Head of caudate nucleus (tissue), 42 donors: ENCODE measurements around the gene TRIM67.
"Not testable (repeated sequence)": the region's sequence is repeated elsewhere in the genome, so short reads cannot be mapped to it uniquely, and the experiment has no call there.

Source experiments
- DNase-seq, 42 donors: peaks; one replicate each; pipeline versions ENCODE4 v3.0.0 to v3.0.0-alpha.2; 2020 to 2021; ENCODE audit warnings: mixed read lengths in 7 of 42
- intact Hi-C: fragments of 100-400 bp; cut with DNase I; formaldehyde crosslinking; loops from one replicate; pipeline ENCODE4 v1.15.0; 2022

The TRIM67 gene

DNA sequence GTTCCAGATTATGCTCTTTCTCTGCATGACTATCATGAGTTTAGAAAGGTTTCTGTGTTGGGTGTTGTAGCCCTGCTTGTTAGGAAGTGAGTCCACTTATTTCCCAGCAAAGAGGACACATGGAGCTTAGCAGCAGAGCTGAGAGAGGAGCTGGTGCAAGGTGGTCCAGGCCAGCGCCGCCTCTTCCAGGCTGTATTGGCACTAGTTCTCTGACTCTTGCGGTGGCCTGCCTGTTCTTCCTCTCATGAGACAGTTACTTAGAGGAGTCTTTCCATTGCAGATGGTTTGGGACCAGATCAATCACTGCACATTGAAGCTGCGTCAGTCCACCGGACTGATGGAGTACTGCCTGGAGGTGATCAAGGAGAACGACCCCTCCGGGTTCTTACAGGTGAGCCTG, 38.0 kb downstream of the TRIM67 start:
- intact Hi-C loops, result no loop called here
- DNase-seq, result no peak

DNA sequence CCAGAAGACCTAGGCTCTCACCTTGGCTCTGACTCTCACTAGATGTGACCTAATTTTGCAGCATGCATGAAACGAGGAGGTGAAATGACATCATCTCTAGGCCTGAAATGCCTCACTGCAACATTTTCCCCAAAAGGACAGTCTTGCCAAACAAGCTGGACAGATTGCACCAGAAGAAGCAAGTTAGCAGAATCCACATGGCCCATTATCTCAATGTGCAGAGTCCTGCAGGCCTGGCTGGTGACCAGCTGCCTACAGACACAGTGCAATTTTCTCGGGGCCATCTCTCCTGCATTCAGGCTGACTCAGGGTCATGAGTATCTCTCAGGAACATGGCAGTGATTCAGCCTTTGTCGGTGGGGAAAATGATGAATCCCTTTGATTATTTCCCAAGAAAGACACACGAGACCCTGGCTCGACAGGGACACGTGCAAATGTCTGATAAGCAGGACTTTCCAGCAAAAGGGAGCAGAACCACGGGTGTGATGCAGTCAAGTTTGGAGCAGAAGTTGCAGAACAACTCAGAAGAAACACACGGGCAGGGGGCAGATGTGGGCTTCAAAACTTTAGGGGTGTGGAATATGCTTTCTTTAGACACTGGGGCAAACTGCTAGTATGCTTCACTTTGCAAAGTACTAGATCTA, 38.7 kb downstream of the TRIM67 start:
- DNase-seq, result no peak
- intact Hi-C loops, result no loop called here

DNA sequence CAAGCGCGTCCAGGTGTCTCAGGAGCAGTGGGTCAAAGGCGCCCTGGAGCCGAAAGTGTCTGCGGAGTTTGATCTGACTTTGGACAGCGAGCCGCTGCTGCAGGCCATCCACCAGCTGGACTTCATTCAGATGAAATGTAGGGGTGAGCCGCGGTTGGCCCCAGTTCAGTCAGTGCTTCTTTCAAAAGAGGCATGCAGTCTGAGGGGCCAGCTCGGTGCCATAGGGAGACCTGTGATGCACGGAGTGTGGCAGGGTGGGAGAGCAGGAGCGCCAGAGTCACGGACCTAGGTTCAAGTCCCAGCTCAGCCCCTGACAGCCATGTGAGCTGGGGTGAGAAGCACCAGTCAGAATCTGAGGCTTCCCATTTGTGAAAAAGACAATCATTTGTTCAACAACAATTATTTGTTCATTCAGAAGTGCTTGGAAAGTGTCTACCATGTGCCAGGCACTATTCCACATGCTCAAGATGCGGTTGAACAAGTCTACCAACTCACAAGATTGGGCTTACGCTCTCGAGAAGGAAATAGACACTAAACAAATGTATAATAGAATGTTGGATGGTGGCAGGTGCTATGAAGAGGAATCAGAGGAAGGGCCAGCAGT, 39.6 kb downstream of the TRIM67 start:
- DNase-seq, result no peak
- intact Hi-C loops, result no loop called here

DNA sequence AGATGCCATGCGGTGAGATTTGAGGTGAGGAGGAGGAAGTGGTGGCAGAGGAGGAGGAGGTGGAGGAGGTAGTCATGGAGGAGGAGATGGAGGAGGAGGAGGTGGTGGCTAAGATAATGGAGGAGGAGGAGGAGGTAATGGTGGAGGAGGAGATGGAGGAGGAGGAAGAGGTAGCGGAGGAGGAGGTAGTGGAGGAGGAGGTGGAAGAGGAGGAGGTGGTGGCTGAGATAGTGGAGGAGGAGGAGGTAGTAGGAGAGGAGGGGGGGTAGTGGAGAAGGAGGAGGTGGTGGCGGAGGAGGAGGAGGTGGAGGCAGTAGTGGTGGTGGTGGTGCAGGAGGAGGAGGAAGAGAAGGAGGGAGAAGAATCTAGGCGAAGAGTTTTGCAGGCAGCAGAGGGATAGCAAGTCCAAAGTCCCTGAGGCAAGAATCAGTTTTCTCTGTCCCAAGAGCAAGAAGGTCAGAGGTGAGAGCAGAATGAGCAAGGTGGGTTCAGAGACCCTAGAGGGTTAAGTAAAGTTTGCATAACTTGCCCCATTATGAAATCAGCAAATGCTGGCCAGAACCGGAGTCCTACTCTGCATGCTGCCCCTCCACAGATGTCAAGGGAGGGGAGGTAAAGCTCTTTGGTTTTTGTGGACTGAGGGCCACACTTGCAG, 40.2 kb downstream of the TRIM67 start:
- DNase-seq, result no peak
- intact Hi-C loops, result no loop called here

DNA sequence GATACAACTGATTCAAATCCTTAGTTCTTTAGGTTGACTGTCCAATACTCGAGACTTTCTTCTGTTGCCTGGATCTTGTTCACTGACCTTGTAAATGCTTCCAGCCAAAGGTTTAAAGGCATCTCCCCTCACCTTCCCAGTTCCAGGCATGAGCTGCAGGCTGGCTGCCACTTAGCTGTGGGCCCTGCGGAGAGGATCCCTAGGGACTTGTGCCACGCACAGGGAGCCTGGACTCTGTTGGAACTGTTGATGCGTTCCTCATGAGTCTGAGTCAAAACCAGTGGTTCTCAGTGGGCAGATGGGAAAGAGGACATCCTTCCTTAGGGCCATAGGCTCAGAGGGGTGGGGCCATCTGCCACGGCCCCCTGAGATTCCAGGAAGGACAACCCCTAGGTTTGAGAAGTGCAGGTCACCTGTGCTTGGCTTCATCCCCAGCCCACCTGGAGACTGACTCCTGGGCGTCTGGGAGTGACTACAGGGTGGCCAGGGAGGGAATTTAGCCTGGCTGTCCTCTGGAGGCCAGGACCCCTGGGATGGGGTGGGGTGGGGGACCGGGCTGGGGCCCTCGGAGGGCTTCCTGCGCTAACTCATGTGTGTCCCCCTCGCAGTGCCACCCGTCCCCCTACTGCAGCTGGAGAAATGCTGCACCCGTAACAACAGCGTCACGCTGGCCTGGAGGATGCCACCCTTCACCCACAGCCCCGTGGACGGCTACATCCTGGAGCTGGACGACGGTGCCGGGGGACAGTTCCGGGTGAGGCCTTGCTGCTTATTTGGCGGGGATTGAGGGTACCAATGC, 41.6 kb downstream of the TRIM67 start:
- intact Hi-C loops, result no loop called here
- DNase-seq, result no peak

DNA sequence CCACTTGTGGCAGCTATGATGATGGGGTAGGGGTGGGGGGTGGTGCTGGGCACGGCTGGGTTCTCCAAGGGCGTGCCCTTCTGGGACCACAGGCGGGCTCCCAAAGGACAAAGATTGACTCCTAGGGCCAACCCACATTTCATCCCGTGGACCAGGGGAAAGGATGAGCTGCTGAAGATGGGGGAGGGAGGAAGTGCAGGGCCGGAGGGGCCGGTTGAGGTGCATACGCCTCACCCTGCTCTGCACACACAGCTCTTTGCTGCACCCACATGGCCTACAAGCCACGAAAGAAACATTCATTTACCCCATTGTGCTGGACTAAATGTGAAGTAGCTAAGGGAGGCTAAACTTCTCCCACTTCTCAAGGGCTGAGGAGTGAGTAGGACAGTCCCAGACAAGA, 45.0 kb downstream of the TRIM67 start:
- DNase-seq, result peak in 1 of 42 donors; percentile 47
- intact Hi-C loops, result no loop called here

DNA sequence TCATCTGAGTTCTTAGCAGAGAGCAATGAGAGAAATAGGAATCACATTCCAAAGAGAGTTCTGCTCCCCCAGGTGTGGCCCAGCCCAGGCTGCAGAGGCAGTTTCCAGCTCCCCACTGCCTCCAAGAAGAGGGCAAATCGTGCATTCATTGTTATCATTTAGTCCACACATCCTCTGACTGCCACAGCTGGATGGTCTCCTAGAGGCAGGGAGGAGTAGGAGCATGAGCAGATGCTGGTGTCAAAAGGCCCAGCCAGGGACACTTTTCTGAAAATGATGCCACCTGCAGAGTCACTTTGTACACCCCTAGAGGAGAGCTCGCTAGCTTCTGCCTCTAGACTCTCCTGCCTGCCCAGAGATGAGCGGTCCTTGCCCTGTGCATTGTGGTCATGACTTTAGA, 45.6 kb downstream of the TRIM67 start:
- DNase-seq, result no peak
- intact Hi-C loops, result no loop called here

DNA sequence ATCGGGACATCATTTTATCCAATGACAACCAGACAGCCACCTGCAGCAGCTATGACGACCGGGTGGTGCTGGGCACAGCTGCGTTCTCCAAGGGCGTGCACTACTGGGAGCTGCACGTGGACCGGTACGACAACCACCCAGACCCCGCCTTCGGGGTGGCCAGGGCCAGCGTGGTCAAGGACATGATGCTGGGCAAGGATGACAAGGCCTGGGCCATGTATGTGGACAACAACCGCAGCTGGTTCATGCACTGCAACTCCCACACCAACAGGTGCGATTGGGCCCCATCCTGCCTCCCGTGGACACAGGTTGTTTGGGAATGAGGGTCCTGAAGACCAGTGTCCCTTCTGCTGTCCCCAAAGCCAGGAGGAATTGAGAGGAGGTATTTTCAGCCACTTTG, 47.1 kb downstream of the TRIM67 start:
- DNase-seq, result no peak
- intact Hi-C loops, result no loop called here

DNA sequence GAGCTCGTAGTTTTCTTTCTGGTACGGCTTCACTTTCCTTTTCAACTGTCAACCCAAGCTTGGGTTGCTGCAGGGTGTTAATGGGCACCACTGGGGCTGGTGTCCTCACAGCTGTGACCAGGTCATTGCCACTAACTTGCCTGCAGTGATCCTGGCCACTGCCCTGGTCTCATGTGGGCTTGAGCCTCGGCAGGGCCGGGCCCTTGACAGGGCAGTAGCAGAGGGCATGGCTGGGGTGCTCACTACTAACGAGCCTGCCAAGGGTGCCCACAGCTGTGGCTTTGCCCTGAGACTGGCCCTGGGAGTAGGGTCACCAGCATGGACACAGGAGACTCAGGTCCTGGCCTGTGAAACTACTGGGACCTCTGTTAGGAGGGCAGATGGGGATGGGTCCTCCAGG, 47.7 kb downstream of the TRIM67 start:
- intact Hi-C loops, result no loop called here
- DNase-seq, result no peak

DNA sequence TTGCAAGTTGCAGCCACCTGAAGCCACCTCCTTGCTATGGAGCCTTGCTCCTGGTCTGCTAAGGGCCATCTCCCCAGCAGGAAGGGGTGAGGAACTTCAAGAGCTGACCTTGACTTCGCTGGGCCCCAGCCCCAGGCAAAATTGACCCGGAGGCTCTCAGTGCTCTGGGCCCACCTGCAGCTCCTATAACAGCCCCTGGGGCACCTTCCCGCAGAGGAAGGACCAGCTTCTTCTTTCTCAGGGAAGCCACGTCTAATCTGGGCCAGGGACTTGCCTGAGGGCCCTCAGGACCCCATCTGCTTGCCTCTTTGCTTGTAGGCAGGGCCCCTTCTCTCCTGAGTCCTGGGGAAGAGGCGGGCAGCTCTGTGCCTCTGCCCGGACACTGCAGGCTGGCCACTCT, 48.3 kb downstream of the TRIM67 start:
- DNase-seq, result no peak
- intact Hi-C loops, result loop anchor here (5.0 to 10.0 kb wide), 3 partner anchors 118 to 415 kb away; no protein-coding TSS in a partner anchor

DNA sequence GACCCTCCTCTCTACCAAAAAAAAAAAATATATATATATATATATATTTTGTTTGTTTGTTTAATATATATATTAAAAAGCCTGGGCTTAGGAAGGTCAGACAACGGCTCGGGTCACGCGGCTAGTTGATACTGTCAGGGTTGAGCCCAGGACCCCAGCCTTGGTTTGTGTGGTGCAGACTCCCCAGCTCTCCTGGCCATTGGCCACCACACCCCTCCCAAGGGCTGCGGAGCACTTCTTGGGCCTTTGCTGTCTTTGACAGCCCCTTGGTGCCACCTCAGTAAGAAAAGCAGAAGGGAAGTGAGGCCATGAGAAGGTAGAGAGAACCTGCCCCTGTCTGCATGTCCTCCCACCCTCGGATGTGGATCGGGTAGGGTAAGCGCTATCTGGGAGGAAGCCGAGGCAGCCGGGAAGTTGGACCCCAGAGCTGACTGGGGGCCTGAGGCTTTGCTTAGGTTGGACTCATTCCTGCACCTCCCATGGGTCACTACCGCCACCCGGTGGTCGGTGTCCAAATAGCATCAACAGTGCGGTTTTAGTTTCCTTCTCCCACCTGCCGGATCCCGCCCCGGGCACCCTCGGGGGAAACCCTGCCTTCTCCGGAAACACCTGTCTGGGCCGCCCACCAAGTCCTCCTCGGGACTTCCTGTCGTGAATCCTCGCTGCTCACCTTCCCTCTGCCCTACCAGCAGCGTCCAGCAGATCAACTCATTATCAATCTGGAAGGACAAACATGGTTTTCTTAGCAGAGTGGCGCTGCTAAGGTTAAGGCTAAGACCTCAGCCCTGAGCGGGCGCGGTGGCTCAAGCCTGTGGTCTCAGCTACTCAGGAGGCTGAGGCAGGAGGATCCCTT, 49.4 kb downstream of the TRIM67 start:
- intact Hi-C loops, result loop anchor here (5.0 to 10.0 kb wide), 3 partner anchors 119 to 416 kb away; no protein-coding TSS in a partner anchor
- peak; percentile 58 to 95 (median 86) for DNase-seq

DNA sequence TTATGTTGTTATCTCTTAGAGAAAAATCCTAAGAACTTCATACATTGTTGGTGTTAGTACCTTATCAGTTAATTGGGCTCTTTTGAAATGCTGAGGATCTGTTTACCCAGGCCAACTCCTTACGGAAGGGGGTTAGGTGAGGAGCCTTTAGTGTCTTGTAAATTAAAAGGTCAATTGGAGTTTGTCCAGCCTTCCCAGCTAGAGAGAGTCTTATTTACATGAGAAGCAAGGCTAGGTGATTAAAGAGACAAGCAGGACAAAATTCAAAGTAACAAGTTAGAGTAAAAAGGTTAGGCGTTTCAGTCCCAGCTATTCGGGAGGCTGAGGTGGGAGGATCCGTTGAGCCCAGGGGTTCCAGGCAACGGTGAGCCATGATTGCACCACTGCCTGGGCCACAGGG, 50.4 kb downstream of the TRIM67 start:
- DNase-seq, result not testable (repeated sequence)
- intact Hi-C loops, result loop anchor here (5.0 to 10.0 kb wide), 3 partner anchors 120 to 418 kb away; no protein-coding TSS in a partner anchor

DNA sequence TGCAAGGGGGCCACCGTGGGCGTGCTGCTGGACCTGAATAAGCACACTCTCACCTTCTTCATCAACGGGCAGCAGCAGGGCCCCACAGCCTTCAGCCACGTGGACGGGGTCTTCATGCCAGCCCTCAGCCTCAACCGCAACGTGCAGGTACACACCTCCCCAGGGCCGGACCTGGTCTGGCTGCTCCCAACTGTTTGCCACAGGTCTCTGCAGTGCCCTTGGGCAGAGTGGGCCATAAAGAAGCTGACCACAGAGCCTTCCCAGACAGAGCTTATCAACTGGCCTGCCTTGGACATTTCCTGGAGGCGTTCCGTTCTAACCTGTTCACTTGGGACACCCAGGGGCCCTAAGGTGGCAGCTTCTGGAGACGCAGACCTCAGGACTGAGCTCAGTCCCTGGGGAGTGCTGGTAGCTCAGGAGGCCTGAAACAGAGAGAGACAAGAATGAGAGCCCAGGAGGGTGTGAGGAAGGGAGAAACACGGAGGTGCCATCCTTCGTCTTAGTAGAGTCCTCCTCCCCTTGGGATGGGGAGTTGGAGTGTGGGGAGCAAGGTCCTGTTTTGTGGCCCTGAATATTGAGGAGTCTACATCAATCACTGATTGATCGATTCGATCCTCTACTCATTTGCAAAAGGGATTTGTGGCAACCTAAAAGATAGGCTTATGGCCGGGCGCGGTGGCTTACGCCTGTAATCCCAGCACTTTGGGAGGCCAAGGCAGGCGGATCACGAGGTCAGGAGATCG, 52.1 kb downstream of the TRIM67 start:
- no peak for DNase-seq
- intact Hi-C loops, result loop anchor here (5.0 to 10.0 kb wide), 3 partner anchors 122 to 419 kb away; no protein-coding TSS in a partner anchor

DNA sequence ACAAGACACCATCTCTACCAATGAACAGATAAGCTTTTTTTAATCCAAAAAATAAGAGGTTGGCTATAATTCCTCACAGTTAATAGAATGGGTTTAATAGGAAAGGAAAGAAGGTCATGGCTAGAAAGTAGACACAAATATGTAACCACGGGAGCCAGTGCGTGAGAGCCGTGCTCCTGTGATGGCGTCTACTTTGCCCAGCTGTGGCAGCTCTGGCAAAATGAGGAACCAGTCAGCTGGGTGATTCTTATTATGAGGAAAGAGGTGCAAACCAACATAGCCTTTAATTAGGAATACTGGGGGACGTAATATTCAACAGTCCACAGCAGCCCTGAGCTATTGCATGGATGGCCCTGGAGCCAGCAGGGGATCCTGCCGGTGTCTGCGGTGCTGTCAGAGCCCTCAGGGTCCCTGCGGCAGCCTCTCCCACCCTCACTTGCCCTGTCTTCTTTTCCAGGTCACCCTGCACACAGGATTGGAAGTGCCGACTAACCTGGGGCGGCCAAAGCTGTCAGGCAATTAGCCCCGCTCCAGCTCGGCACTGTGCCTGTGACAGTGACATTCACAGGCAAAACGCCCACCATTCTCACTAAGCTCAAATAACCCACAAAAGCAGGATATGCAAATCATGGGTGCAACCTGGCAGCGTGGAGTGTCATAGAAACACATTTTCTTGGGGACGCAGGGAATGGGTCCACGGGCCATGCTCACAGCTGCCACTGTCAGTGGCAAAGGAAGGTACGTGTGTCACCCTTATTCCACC, 53.2 kb downstream of the TRIM67 start:
- DNase-seq, result peak in 36 of 42 donors; percentile 22 to 84 (median 49)
- intact Hi-C loops, result loop anchor here (5.0 to 10.0 kb wide), 3 partner anchors 123 to 420 kb away; no protein-coding TSS in a partner anchor

DNA sequence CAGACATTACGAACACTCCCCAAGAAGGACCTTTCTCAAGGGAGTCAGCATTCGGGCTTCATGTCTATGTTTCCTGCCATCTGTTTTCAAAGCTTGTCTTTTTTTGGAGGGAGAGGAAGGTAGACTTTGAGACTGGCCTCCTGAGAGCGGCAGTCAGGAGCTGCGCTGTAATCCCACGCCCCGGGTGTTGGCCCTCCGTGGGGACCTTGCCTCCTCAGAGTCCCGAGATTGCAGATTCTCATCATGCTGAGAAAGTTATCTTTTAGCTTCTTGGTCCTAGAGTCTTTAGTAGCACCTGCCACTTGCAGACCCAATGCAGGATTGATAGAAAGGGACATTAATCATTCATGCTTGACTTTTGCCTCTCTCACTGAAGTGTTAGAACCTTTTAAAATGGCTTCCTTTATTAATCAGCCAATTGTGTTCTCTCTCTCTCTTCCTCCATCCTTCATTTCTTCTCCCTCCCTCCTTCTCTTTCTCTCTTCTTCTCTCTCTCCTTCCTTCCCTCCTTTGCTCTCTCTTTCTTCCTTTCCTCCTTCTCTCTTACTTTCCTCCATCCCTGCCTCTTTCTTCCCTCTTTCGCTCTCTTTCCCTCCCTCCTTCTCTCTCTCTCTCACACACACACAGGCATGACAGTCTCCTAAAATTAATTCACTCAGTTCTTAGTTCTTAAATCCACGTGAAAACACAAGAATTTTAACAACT, 54.0 kb downstream of the TRIM67 start:
- no peak for DNase-seq
- intact Hi-C loops, result loop anchor here (10.0 kb wide), 2 partner anchors 281 to 421 kb away; no protein-coding TSS in a partner anchor

DNA sequence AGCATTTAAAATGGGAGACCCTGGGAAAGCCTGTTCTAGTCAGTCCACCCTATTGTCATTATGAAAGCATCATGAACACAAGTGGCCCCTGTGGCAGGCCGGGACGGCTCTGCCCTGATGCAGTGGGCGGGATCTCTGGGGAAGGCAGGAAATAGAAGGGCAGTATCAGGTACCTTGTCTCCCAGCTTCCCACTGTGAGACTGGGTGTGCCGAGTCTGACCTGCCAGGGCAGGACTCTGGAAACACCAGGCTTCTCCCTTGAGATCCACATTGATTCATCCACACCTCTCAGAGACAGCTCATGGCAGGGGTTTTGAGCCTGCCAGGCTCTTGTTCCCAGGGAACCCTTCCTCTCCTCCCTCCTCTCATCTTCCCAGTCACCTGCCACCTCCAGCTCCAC, 54.6 kb downstream of the TRIM67 start:
- DNase-seq, result peak in 3 of 42 donors; percentile 11 to 34 (median 23)

More for the DNA sequence above, 54.6 kb downstream of the TRIM67 start:
- intact Hi-C loops, result loop anchor here (10.0 kb wide), 2 partner anchors 282 to 422 kb away; no protein-coding TSS in a partner anchor
